Natural killer cell (primary cell): ENCODE results near the gene SMIM28. TPM values are rescaled to one million over a fixed set of nuclear protein-coding genes. Genes with fewer than 3 reads are reported as not detected.

Experiments
- ATAC-seq, 3 donors: fragments of 150-1000 bp in 2 of 3; fragments of 200-7000 bp in 1 of 3; cut with Tn5 transposase; 1 replicate in 1 of 3; 2 replicates in 2 of 3; pipeline ENCODE4 v1.10.0; 2021; ENCODE audit warnings: mild to moderate bottlenecking in 2 of 3, moderate library complexity in 2 of 3
- DNase-seq, 2 donors: peaks; one replicate each; pipeline versions ENCODE4 v3.0.0 to v3.0.0-alpha.2; 2013 to 2021; ENCODE audit warnings: mixed read lengths in 1 of 2
- H3K27ac ChIP-seq: one replicate; pipeline ENCODE4 v1.5.1; 2013; ENCODE audit warnings: mild to moderate bottlenecking, low read length
- H3K27me3 ChIP-seq: one replicate; pipeline ENCODE4 v1.6.1; 2013; ENCODE audit warnings: low read length; ENCODE audit not compliant: control insufficient read depth, insufficient read depth
- H3K36me3 ChIP-seq: one replicate; pipeline ENCODE4 v1.6.1; 2013; ENCODE audit warnings: low read length; ENCODE audit not compliant: control insufficient read depth, insufficient read depth
- H3K4me1 ChIP-seq: one replicate; pipeline ENCODE4 v1.6.1; 2013; ENCODE audit warnings: low read length; ENCODE audit not compliant: control insufficient read depth, insufficient read depth
- H3K4me3 ChIP-seq: one replicate; pipeline ENCODE4 v1.5.1; 2013; ENCODE audit warnings: low read length
- H3K9me3 ChIP-seq: one replicate; pipeline ENCODE4 v1.6.1; 2013; ENCODE audit warnings: low read length; ENCODE audit not compliant: control insufficient read depth, insufficient read depth
- H3K27ac Mint-ChIP-seq, 2 donors: one replicate each; pipeline ENCODE4 v1.8.0; 2022; ENCODE audit warnings: mild to moderate bottlenecking in 2 of 2, mixed read lengths in 2 of 2, moderate library complexity in 1 of 2
- H3K27me3 Mint-ChIP-seq, 2 donors: one replicate each; pipeline ENCODE4 v1.8.0; 2022; ENCODE audit warnings: low read depth in 2 of 2, mixed read lengths in 2 of 2
- H3K36me3 Mint-ChIP-seq: one replicate; pipeline ENCODE4 v1.8.0; 2022; ENCODE audit warnings: mixed read lengths
- H3K4me1 Mint-ChIP-seq, 2 donors: one replicate each; pipeline ENCODE4 v1.8.0; 2022; ENCODE audit warnings: mixed read lengths in 2 of 2
- H3K4me3 Mint-ChIP-seq: one replicate; pipeline ENCODE4 v1.8.0; 2022; ENCODE audit warnings: mild to moderate bottlenecking, moderate library complexity, mixed read lengths
- H3K9me3 Mint-ChIP-seq, 2 donors: one replicate each; pipeline ENCODE4 v1.8.0; 2022; ENCODE audit warnings: mixed read lengths in 2 of 2
- WGBS: methylation state at CpG from one replicate; pipeline ENCODE4 v1.1.7; 2013; ENCODE audit warnings: missing lambda C conversion rate; ENCODE audit not compliant: insufficient coverage; 5-methylcytosine and 5-hydroxymethylcytosine counted together
- intact Hi-C: fragments of 100-400 bp; cut with micrococcal nuclease; formaldehyde crosslinking; loops from one replicate; pipeline ENCODE4 v1.14.2; 2022
- total RNA-seq, 4 donors: library from RNA; stranded (reverse); fragments of 120-200 nt in 1 of 4; gene quantifications; one replicate each; pipeline versions ENCODE4 v1.2.3 to v1.2.4, GENCODE V29; 2013 to 2022
- TF ChIP-seq, protein P1 (sequence below): fragments of 200-600 bp; IDR thresholded peaks from one replicate; pipeline ENCODE4 v1.8.0; 2022; ENCODE audit warnings: antibody characterized with exemption

The SMIM28 gene
- total RNA-seq, 3 donors from 2014 or later (not counting 1 experiment from before 2014, with no cell fraction given): not detected

DNA sequence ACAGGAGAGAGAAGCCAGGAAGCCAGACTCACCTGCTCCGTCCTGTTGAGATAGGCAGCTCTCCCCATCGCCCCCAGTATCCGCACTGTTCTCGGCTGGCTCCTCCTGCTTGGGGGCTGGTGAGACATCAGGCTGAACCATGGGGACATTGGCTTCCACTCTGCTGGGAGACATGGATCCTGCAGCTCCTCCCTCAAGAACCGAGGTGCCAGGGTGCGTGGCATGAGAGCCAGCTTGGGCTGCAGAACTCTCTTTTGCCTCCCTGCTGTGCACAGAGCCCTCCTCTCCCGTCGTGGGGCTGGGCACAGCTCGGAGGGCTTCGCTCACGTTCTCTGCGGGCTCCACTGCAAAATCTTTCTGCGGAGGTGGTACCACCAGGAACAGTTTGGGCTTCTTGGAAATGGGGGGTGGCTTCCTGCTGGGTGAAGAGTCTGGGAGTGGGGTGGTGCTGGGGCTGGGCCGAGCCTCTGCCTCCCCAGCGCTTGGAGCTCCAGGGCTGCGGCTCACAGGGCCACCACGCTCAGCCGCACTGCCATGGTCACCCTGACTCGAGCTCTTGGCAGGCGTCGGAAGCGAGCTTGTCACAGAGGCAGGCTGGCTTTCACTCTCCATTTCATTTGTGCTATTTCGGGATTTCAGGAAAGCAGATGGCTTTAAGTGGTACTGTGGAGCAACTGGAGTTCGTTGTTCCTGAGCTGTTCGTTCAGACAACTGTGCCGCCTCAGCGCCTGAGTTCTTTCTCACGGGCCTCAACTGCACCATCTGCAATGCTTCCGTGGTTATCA, 52.8 kb downstream of the SMIM28 start:
- H3K27me3 ChIP-seq: no peaks in the 10 kb centered on the region
- no peak overlapping the region for H3K4me3 ChIP-seq
- intact Hi-C loops: no loop called here
- Mint-ChIP-seq H3K27ac (no peak overlapping the region), H3K4me1 (no peaks in the 10 kb centered on the region), H3K27me3 (peaks cover 5 to 6% of the 10 kb centered on the region in 2 donors), H3K4me3 (no peak overlapping the region), H3K36me3 (no peaks in the 10 kb centered on the region), H3K9me3 (no peaks in the 10 kb centered on the region)
- TF ChIP-seq, protein P1, sequence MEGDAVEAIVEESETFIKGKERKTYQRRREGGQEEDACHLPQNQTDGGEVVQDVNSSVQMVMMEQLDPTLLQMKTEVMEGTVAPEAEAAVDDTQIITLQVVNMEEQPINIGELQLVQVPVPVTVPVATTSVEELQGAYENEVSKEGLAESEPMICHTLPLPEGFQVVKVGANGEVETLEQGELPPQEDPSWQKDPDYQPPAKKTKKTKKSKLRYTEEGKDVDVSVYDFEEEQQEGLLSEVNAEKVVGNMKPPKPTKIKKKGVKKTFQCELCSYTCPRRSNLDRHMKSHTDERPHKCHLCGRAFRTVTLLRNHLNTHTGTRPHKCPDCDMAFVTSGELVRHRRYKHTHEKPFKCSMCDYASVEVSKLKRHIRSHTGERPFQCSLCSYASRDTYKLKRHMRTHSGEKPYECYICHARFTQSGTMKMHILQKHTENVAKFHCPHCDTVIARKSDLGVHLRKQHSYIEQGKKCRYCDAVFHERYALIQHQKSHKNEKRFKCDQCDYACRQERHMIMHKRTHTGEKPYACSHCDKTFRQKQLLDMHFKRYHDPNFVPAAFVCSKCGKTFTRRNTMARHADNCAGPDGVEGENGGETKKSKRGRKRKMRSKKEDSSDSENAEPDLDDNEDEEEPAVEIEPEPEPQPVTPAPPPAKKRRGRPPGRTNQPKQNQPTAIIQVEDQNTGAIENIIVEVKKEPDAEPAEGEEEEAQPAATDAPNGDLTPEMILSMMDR: no peak
- no peak overlapping the region for H3K27ac ChIP-seq
- no peaks in the 10 kb centered on the region for H3K36me3 ChIP-seq
- H3K4me1 ChIP-seq: no peaks in the 10 kb centered on the region
- H3K9me3 ChIP-seq: no peaks in the 10 kb centered on the region
- ATAC-seq (no peak), DNase-seq (no peak)
- 92% methylated on average over 29 of the region's 29 CpGs for WGBS

DNA sequence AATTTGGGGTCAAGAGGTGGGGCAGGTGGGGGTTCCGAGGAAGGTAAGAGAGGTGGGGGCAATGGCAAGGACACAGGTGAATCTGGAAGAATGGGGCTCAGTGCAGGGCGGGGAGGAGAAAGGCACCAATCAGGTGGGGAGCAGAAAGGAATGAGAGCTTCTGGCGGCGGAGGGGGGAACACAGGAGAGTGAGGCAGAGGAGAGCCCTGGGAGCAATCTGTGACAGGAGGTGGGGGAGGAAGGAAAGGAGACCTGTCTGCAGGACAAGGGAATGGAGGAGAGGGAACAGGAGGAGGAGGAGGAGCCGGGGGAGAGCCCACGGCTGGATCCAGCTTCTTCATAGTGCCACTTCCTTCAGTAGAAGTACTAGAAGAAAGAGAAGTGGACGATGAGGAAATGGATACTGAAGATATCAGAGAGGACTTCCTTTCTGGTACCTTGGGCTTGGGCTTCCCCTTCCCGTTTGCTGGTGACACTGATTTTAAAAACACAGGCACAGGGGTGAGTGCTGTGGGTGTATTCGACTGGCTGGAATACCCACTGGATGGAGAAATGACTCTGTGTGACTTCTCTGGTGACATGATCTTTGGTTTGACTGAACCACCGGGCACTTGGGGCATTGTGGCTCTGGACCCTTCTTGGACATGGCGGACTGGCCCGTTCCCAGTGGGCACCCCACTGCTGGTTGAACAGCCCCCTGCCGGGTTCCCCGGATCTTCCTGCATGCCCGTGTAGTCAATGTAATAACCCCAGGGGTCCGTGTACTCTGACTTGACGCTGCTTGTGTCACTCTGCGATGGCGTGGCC, 53.8 kb downstream of the SMIM28 start:
- no peaks in the 10 kb centered on the region for H3K27me3 ChIP-seq
- TF ChIP-seq, protein P1: no peak
- Mint-ChIP-seq H3K27ac (no peak overlapping the region), H3K4me1 (no peaks in the 10 kb centered on the region), H3K27me3 (peaks cover 4 to 6% of the 10 kb centered on the region in 2 donors), H3K36me3 (no peaks in the 10 kb centered on the region), H3K4me3 (no peak overlapping the region), H3K9me3 (no peaks in the 10 kb centered on the region)
- no peak for DNase-seq
- no peaks in the 10 kb centered on the region for H3K4me1 ChIP-seq
- no peak overlapping the region for H3K4me3 ChIP-seq
- no peaks in the 10 kb centered on the region for H3K9me3 ChIP-seq
- H3K27ac ChIP-seq: no peak overlapping the region
- intact Hi-C loops: no loop called here
- peak in 2 of 3 donors; percentile 25 to 59 for ATAC-seq
- no peaks in the 10 kb centered on the region for H3K36me3 ChIP-seq
- WGBS: 77% methylated on average over 19 of the region's 19 CpGs

DNA sequence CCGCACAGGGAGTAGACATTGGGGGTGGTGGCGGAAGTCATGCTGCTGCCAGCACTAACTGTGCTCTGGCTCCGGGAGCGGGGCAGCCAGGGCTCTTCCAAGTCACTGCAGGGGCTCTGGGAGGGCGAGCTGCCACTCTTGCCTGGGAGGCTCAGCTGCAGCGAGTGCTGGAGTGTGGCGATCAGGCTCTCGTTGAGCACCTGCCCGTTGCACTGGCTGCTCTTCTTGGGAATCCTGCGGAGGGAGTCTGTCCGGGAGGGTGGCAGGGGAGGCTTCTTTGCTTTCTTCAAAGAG, 54.3 kb downstream of the SMIM28 start:
- H3K36me3 Mint-ChIP-seq: no peaks in the 10 kb centered on the region
- no peak overlapping the region for H3K4me3 Mint-ChIP-seq
- intact Hi-C loops: no loop called here
- no peak for ATAC-seq
- Histone ChIP-seq H3K36me3 (no peaks in the 10 kb centered on the region), H3K27me3 (no peaks in the 10 kb centered on the region), H3K4me3 (no peak overlapping the region), H3K4me1 (no peaks in the 10 kb centered on the region), H3K9me3 (no peaks in the 10 kb centered on the region), H3K27ac (no peak overlapping the region)
- TF ChIP-seq, protein P1: no peak
- H3K27ac Mint-ChIP-seq: no peak overlapping the region
- H3K9me3 Mint-ChIP-seq: no peaks in the 10 kb centered on the region
- peaks cover 4 to 6% of the 10 kb centered on the region in 2 donors for H3K27me3 Mint-ChIP-seq
- no peaks in the 10 kb centered on the region for H3K4me1 Mint-ChIP-seq
- no peak for DNase-seq
- 94% methylated on average over 11 of the region's 11 CpGs for WGBS

Other genes with a start within 250 kb of the SMIM28 start
- under 1 TPM in 2 of 3 donors, not detected in 1; 0.05 to 0.09 TPM for gene ARFGEF3, start 216.0 kb upstream of the SMIM28 start, total RNA-seq
- not detected for gene PBOV1, start 159.4 kb upstream of the SMIM28 start, total RNA-seq
- gene HEBP2, start 26.3 kb downstream of the SMIM28 start, total RNA-seq: 10 to 100 TPM; 14.2 to 18.6 (median 15.2) TPM
- gene NHSL1, start 121.6 kb downstream of the SMIM28 start, total RNA-seq: under 1 TPM; 0.38 to 0.75 (median 0.68) TPM